GM19395 (cell line): ENCODE data around the gene INO80D.
"Not testable (repeated sequence)": the region's sequence is repeated elsewhere in the genome, so short reads cannot be mapped to it uniquely, and the experiment has no call there.

Experiments
- ATAC-seq: cut with Tn5 transposase; IDR thresholded peaks from one replicate; pipeline ENCODE4 v1.9.1; 2021; ENCODE audit warnings: mild to moderate bottlenecking, moderate library complexity; ENCODE audit not compliant: unreplicated experiment

Gene INO80D

DNA sequence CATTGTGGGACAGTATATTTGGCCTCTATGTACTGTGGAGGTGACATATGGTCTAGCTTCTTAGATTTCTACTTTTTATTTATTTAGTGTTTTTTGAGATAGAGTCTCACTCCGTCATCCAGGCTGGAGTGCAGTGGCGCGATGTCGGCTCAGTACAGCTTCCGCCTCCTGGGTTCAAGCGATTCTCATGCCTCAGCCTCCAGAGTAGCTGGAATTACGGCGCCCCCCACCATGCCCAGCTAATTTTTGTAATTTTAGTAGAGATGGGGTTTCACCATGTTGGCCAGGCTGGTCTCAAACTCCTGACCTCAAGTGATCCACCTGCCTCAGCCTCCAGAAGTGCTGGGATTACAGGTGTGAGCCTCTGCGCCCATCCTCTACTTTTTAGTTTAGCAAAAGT is 99.6 kb downstream of the INO80D start:
- not testable (repeated sequence) for ATAC-seq

DNA sequence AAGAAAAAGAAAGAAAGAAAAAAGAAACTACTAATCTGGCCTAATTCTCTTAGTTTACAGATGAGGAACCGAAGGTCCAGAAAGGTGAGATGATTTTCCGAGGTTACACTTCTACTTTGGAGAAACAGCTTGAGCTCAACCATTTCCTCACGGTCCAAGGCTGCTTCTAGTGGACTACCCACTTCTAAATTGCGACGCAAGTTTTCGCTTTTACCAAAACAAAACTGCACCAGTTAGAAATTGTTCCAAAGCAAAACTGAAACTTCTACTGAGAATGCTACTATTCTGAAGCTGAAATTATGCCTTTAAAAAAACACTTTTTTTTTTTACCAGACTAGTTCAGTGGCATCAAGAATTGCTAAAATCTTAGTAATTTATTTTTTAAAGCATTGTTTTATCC is 101.6 kb downstream of the INO80D start:
- peak; percentile 94 for ATAC-seq

DNA sequence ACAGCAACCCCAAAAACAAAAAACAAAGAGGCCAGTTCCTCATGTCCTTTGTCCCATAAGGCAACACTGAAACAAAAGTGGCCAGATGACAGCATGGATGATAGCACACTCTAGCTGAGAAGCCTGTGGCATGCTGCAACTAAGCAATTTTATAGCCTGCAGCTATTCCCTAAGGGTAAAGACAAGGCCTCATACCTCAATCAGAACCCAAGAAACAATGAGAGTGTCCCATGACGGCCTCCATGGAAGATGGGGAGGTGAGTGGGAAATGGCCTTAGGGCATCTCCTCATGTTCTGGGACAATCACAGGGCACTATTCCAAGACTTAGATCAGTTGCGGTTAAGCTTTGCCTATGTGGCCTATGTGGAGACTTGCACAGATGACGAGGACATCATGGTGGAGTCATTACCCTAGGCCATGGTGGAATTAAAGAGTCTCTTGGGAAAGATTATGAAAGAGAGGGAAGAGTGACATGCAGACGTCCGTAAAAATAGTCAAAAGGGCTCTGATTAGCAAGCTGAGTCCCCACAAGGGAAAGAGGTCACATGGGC is 103.1 kb downstream of the INO80D start:
- no peak for ATAC-seq

DNA sequence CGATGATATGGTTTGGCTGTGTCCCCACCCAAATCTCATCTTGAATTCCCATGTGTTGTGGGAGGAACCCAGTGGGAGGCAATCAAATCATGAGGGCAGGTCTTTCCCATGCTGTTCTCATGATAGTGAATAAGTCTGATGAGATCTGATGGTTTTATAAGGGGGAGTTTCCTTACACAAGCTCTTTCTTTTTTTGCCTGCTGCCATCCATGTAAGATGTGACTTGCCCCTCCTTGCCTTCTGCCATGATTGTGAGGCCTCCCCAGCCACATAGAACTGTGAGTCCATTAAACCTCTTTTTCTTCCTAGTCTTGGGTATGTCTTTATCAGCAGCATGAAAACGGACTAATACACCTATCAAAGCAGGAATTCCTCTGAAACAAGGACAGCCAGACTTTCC is 107.2 kb downstream of the INO80D start:
- not testable (repeated sequence) for ATAC-seq

DNA sequence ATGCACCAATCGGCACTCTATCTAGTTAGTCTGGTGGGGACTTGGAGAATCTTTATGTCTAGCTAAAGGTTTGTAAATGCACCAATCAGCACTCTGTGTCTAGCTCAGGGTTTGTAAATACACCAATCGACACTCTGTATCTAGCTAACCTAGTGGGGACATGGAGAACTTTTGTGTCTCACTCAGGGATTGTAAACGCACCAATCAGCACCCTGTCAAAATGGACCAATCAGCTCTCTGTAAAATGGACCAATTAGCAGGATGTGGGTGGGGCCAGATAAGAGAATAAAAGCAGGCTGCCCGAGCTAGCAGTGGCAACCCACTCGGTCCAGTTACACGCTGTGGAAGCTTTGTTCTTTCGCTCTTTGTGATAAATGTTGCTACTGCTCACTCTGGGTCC is 108.3 kb downstream of the INO80D start:
- ATAC-seq = not testable (repeated sequence)

DNA sequence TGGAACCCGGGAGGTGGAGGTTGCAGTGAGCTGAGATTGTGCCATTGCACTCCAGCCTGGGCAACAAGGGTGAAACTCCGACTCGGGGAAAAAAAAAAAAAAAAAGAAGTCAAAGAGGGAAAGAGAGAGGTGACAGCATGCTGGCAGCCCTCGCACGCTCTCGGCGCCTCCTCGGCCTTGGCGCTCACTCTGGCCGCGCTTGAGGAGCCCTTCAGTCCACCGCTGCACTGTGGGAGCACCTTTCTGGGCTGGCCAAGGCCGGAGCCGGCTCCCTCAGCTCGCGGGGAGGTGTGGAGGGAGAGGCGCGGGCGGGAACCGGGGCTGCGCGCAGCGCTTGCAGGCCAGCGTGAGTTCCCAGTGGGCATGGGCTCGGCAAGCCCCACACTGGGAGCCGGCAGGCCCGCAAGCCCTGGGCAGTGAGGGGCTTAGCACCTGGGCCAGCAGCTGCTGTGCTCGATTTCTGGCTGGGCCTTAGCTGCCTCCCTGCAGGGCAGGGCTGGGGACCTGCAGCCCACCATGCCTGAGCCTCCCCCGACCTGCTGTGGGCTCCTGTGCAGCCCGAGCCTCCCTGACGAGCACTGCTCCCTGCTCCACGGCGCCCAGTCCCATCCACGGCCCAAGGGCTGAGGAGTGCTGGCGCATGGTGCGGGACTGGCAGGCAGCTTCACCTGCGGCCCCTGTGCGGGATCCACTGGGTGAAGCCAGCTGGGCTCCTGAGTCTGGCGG is 108.9 kb downstream of the INO80D start:
- not testable (repeated sequence) for ATAC-seq

DNA sequence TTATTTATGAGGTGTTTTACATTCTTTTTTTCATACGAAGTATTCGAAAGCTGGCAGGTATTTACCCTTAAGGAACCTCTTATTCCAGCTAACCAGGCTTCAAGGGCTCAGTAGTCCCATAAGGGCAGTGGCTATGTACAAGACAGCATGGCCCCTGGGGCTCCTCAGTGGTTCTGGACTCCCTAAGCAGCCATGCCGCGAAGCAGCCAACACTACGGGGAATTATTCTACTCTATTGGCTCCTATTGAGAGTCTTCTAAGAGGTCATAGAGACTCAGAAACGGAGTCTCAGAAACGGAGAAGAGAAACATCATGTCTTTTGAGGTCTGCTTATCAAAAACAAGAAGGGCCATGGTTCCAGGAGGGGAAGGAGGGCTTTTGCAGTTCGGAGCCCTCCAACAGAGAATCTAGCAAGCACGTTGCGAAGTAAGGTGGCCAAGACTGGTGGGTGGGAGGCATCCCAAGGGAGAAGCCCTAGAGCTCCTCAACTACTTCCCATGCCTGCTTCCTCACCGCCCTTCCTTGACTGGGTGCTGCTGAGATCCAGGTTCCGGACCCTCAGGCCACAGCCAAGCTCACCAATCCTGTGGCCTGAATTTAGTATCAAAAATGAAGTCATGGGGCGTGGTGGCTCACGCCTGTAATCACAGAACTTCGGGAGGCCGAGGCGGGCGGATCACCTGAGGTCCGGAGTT is 109.7 kb downstream of the INO80D start:
- ATAC-seq = no peak

DNA sequence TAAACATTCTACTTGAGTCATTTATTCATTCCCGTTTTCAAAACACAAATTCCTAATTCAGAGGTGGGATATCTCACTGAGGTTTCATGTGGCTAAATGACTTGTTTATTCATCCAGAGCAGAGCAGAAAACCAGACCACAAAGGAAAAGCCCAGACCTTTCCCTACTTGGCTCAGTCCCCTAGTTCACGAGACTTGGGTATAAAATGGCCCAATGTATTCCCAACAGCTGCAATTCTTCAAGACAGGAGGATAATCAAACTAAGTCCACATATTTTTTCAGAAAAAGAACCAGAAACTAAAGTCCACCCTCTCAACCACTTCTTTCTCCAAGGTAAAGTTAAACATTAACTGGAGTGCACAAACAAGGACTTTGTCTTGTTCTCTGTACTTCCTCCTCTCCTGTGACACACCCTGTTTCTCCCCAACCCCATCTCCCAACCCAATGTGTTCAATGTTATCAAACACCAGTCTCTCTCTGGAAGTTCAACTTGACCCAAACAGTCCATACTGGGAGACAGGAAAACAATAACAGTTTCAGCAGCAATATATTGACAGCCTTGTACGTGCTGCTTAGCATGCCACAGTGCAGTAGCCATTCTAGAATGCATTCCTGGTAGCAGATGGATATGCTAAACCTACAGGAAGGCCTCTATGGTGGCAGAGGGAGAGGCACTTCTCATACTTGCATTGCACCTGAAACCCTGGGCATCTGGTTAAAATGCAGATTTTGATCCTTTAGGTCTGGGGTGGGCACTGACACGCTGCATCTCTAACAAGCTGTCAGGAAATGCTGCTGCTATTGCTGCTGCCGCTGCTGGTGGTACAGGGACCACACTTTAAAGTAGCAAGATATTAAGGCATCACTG is 110.7 kb downstream of the INO80D start:
- ATAC-seq = peak; percentile 88

DNA sequence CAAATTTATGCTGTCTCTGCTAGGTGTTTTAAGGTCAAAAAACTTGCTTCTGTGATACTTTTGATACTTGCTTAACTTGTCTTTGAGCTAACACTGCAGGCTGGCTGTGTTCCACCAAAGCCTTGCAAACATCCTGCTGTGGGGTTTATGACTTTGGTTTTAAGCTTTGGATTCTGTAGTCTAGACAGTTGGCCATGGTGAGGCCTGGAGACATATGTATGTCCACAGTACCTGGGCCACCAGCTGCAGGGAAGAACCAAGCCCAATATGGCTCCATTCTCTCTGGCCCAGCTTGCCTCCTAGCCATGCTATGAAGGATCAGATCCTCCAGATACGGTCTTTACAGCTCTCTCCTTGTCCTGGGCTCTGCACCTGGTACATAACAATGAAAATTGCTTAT is 113.9 kb downstream of the INO80D start:
- ATAC-seq = no peak

DNA sequence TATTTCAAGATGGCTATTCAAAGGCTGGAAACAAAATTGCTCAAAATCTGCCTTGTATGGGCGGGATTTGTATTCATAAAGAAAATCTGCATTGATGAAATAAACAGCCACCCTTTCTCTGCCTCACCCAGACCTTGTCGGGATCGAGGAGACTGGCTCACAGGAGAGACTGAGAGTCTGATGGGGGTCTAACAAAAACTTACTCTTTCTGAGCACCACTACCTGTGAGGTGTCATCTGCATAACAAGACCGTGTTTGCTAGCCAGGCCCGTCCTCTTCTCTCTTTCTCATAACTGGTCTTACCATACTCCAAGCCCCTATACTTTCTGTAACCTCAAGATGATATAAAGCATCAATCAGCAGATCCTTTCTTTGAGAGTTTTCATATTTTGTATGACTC is 115.6 kb downstream of the INO80D start:
- no peak for ATAC-seq

DNA sequence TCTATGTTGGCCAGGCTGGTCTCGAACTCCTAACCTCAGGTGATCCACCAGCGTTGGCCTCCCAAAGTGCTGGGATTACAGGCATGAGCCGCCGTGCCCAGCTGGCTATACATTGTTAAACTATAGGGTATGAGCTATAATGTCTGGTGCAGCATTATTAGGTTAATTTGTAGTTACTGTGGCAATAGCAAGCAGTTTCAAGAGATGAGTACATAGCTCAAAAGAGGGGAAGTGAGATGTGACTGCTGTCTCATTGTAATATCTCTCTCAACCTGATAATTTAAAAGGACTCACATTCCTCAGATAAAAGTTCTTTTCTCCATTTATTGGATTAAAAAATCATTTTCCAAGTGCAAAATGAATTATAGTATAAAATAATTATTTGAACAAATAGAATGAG is 116.4 kb downstream of the INO80D start:
- peak; percentile 65 for ATAC-seq

DNA sequence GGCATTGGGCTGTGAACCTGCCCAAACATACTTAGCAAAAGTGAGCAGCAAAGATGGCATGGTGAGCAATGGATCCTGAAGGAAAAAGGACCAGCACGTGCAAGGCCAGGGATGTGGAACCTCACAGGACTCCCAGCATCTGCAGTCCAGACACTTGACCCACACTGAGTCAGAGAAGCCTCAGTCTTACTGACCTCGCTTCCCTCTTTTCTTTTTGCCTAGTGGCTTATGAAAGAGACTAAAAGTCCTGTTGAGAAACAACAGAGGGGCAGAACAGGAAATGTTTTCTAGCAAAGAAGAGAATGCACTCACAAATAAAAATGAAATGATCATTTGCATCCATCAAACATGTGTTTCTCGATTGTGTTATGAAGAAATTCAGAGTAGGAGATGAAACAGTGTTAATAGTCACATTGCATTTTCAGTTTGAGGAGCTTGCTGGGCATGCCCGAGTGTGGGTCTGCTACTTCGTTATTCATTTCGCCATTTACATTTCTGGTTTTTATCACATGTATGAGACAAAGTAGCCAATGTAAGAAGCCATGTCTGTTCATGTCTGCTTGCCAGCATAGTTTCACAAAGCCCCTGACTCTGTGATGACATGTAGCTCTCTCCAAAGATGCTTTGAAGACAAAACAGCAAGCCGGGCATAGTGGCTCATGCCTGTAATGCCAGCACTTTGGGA is 118.4 kb downstream of the INO80D start:
- ATAC-seq = no peak

DNA sequence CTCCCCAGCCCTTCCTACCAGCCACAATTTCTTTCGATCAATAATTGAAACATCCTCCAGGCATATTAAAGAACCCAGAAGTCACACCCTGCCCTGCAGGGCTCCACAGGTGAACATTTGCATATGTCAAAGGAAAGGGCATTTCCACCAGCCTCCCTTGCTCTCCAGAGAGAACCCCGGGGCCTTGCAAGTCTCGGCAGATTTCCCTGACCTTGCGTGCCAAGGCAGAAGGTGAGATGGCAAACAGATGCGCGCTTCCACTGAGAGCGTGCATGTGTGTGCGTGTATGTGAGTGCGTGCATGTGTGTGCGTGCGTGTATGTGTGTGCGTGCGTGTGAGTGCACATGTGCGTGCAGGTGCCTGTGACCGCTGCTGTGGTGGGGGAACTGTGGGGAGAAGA is 120.3 kb downstream of the INO80D start:
- ATAC-seq = no peak

DNA sequence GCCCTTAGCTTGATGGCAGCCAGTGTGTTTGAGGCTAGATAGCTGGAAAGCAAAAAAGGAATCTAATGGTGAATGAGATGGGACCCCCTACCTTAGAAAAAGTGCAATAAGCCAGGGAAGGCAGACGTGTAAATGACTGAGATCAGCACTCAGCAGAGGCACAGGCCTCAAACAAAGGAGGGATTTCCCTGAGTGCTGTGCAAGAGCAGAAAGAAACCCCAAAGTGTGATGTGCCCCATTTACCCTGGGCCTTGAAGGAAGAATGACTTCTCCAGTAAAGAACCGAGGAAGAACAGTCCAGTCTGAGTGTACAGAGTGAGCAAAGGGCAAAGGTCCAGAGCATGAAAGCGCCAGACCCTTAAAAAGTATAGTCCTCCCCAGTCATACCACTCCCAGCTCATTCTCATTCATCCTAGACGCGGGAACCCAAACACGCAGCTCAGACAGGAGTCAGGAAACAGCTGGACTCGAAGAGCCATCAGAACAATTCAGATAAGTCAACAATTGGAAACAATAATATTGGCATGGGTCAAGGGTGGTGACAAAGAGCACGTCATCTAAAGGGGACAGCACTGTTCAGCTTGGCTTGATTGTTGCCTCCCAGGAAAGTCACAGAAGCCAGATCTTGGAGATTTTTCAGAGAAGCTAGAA is 121.7 kb downstream of the INO80D start:
- ATAC-seq = no peak

DNA sequence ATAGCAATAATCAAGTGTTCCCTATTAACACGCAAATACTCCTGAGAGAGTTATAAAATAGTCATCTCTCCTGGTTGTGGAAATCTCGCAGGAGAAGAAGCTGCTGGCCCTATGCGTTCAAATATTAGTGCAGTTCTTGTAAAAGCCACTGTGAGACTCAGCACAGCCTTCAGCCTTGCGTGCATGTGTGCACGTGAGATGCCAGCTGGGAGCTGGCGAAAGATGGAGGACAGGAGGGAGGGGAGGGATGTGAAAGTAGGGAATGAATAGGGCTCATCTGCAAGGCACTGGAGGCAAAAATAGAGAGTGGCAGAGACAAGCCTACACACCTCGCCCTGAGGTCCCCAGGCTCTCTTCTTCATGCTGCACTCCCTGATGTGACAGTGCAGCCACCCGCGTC is 126.5 kb downstream of the INO80D start:
- ATAC-seq = no peak

DNA sequence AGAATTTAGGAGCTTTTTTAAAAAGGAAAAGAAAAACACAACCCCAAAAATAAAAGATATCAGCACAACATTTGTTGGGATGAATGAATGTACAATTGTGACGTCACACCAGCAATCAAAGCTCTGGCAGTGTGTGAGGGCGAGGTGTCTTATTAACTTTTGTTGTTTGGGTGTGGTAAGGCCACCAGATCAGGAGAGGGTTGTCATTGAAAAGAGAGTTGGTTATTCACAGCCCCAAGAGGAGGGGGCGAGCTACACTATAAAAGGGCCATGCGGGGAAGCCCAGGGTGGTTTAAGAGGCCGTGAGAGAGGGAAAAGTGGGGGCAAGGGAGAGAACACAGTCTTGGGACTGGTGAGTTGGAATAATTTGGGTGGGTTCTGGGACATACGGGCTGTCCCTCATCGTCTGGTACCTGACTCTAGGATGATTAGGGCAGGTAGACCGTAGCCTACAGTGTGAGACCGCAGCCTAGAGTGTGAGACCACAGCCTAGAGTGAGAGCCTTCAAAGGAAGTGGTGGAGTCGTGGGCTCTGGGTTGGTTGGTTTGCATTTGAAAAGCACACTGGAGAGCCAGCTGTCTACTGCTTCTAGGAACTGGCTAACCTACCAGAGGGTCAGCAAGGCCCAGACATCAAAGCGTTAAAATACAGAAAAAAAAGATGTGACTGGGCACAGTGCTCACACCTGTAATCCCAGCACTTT is 128.4 kb downstream of the INO80D start:
- no peak for ATAC-seq

DNA sequence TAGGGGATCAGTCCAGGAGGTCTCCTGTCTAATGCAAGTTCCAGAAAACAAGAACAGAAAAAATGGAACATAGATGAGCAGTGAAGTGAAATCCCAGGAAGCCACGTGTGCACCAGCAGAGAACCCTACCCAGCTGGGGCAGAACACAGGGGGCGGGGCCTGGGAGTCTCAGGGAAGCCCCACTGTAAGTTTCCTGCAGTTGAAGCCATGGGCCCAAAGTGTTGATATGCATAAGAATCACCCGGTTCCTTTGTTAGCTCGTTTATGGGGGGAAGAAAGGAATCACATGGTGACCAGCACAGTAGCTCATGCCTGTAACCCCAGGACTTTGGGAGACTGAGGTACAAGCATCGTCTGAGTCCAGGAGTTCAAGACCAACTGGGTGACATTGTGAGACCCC is 131.3 kb downstream of the INO80D start:
- ATAC-seq = no peak

DNA sequence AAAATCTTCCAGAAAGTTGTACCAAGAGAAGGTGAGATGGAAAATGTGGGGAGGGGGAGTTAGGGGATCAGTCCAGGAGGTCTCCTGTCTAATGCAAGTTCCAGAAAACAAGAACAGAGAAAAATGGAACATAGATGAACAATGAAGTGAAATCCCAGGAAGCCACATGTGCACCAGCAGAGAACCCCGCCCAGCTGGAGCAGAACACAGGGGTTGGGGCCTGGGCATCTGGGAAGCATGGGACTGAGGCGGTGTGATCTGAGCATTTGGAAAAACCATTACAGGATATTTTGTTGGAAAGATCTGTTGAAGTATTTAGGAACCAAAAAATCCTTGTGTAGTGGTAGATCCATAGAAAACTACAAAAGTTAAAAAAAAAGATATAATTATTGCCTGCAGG is 133.7 kb downstream of the INO80D start:
- ATAC-seq = no peak

DNA sequence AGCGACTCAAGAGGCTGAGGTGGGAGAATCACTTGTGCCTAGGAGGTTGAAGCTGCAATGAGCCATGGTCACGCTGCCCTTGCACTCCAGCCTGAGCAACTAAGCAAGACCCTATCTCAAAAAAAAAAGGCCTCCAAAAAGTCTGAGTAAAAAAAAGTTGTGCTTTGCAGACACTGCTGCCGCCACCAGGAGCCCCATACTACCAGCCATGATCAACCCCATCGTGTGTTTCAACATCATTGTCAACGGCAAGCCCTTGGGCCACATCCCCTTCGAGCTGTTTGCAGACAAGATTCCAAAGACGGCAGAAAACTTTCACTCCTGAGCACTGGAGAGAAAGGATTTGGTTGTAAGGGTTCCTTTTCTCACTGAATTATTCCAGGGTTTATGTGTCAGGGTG is 137.1 kb downstream of the INO80D start:
- no peak for ATAC-seq

DNA sequence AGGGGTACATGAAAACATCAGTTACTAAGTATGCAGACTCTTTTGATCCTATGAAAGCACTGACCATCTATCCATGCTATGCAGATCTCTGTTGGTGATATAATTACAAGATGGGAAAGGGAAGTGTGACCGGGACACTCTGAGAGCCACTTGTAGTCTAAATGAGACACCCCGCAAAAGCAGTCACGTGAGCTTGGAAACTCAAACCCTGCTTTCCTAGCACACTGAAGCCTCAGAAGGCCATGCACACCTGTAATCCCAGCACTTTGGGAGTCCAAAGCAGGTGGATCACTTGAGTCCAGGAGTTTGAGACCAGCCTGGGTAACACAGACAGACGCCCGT is 137.5 kb downstream of the INO80D start:
- ATAC-seq = no peak
